Esophagus mucosa (tissue), 1 donor: Measurements from ENCODE around the gene PLD5. TPM values are rescaled to one million over a fixed set of nuclear protein-coding genes. Genes with fewer than 3 reads are reported as not detected.
"Not testable (repeated sequence)": the region's sequence is repeated elsewhere in the genome, so short reads cannot be mapped to it uniquely, and the experiment has no call there.

Experiments used
- ATAC-seq: fragments of 200-7000 bp; cut with Tn5 transposase; one replicate; pipeline ENCODE4 v1.9.1; 2020
- total RNA-seq: library from RNA; stranded (reverse); gene quantifications from one replicate; pipeline ENCODE4 v1.2.4, GENCODE V29; 2023
- donor health status: DM: yes; HTN: yes; CAD: no.

Gene PLD5
- total RNA-seq, 1 donor from 2014 or later = not detected

DNA sequence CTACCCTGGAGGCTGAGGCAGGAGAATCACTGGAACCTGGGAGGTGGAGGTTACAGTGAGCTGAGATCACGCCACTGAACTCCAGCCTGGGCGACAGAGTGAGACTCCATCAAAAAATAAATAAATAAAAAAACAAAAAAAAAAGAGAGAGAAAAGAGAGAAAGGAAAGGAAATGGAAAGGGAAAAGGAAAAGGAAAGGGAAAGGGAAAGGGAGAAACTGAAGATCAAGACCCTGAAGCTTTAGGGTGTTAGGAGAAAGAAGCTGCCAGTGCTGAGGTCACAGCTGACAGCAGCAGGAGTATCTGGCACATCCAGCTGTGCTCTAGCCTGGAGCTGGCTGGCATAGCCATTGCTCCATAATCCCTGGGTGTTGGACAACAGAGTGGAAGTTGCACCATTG, 257.5 kb downstream of the PLD5 start:
- ATAC-seq = not testable (repeated sequence)

- ATAC-seq = not testable (repeated sequence)
Observed at GRCh38 chr1:242264419-242264818, 260.1 kb downstream of the PLD5 start.

DNA sequence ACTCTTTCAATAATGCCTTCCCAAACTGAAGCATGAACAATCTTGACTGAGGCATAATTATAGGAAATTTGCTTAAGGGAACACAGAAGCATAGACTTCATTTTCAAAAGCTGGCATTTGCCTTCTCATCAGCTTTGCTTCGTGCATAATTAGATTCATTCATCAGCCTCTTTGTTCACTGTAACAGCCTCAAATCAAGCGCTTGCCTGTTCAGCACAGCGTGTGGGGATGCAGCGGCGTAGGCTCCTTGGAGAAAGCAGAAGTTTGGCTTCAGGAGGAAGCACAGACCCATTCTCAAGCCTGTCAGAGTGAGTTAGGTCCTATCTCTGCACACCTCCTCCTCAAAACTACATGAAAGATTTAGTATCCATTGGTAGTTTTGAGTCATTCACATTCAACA, 279.2 kb downstream of the PLD5 start:
- no peak for ATAC-seq

- ATAC-seq = no peak
Observed at GRCh38 chr1:242243472-242243871, 281.0 kb downstream of the PLD5 start.

DNA sequence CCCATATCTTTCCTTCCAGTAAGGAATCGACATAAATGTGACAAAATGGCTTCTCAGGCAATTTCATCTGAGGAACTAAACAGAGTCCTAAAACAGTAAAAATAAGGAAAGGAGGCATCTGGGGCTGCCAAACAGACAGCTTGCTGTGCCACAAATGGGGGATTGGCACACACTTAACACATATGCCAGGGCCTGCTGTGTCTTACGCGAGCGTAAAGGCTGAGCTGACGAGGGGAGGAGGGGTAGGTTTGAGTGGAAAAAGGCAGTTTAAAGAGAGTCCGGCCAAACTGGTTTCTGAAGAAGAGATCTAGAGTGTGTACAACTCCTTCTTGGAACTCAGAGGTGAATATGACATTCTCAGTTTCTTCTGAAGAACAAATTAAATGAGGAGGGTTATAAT, 281.5 kb downstream of the PLD5 start:
- no peak for ATAC-seq

DNA sequence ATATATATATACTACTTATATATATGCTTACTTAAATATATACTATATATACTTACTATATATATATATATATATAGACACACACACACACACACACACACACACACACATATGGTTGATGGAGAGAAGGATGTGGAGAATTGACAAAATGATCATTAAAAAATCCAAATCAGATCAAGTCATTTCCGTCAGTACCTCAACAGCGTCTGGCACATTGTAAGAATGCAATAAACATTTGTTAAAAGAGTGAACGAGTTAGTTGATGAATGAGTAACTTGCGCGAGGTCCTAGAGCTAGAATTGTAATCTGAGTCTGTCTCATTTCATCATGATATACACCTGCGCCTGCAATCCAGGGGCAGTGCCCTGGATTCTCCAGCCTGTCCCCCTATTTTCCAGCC, 282.6 kb downstream of the PLD5 start:
- no peak for ATAC-seq

DNA sequence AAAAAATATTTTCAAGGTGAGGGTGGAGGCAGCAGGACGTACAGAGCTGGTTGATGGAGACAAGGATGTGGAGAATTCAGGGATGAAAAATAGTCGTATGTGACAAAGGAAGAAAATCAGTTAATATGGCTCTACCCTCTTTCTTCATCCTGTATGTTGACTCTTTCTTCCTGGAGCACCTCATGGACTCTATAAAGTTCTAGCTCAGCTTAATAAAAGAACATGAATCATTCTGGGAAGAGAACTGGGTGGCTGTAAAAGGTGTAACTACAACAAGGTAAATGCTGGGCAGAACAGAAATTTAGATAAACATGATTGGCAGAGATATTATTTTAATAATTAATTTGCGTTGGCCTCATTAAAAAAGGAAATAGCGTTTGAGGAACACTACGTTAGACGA, 283.8 kb downstream of the PLD5 start:
- no peak for ATAC-seq

GRCh38 chr1:242240077-242240476, 284.4 kb downstream of the PLD5 start:
- no peak for ATAC-seq

- ATAC-seq = no peak
Observed at GRCh38 chr1:242239398-242239797, 285.1 kb downstream of the PLD5 start.

- no peak for ATAC-seq
Observed at GRCh38 chr1:242237051-242237450, 287.4 kb downstream of the PLD5 start.

- no peak for ATAC-seq
Observed at GRCh38 chr1:242228991-242229390, 295.5 kb downstream of the PLD5 start.

DNA sequence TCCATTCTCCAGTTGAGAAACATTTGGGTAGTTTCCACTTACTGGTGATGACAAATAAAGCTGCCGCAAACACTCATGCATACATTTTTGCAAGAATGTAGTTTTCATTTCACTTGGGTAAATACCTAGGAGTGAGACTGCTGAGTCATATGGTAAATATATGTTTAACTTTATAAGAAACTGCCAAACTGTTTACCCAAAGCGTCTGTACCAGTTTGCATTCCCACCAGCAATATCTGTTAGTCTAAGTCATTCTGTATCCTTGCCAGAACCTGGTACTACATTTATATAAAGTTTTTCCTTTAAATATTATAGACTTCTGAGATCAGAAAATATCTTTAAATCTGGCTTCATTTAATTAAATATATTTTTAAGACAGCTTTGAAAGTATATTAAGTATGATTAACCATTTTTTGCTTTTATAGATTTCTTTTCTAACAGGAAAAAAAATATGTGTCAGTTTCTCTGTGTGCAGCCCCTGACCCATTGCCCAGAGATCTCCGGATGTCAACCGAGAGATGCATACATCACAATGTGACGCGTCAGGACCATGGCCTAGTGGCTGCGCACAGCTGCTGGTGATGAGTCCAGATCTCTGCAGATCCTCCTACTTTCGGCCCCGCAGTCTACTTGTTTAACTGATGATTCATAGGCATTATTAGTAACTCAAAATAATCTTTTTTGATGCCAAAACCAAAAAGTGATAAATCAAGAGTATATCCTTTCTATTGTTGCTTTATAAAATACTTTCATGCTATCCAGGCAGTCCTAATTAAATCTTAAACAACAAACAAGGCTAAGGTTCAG, 298.5 kb downstream of the PLD5 start:
- no peak for ATAC-seq

GRCh38 chr1:242224878-242225766, 299.4 kb downstream of the PLD5 start:
- not testable (repeated sequence) for ATAC-seq

DNA sequence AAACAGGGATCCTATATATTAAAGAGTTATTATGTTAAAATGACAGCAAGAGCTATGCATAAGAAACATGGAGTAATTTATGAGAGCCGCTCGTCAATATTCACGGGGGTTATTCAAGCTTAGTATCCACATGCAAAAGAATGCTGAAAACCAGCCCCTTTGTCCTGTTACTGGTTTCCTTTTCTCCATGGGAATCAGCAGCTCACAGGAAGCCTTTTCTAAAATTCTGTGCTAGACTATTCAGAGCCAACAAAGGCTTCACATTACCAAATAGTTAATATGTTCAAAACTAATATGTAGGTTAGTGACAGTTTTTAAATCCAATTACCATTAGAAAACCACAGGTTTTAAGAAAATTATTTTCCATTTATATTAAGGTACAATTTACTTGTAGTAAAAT, 300.0 kb downstream of the PLD5 start:
- ATAC-seq = no peak

DNA sequence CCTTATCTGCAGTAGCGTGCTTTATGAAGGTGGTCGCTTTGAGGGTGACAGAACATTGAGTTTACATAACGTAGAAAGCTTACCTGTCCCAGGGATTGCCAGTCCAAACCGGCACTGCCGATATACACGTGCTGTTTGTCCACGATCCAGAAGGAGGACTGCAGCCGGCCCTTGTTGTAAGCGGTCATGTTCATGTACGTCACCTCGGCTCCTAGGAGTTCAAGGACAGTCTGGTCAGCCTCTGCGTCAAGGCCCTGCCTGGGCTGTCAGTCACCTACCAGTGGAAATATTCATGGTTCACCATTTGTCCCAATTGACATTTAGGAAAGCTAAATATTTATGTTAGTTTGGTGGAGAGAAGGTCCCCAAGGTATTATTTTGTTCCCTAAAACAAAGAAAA, 304.6 kb downstream of the PLD5 start:
- no peak for ATAC-seq

- ATAC-seq = no peak
Observed at GRCh38 chr1:242219298-242219901, 305.1 kb downstream of the PLD5 start.

GRCh38 chr1:242216368-242216767, 308.1 kb downstream of the PLD5 start:
- ATAC-seq = no peak

- ATAC-seq = not testable (repeated sequence)
Observed at GRCh38 chr1:242214455-242214854, 310.0 kb downstream of the PLD5 start.

- ATAC-seq = not testable (repeated sequence)
Observed at GRCh38 chr1:242212961-242213360, 311.5 kb downstream of the PLD5 start.

DNA sequence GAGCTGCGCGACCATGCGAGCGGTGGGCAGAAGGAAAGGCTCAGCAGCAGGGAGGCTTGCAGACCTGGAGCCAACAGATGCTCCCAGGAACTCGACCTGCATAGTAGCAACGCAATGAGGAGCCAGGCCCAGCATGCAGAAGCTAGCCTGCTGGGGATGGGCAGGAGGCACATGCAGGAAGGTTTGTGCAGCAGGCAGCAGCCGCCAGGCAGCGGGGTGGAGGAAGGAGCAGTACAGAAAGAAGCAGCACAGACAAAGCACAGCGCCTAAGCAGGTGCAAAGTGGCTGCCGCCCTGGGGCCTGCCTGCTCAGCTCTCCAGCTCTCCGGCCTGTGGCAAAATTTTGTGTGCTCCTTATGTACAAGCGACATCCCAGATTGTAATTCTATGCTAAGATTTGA, 312.1 kb downstream of the PLD5 start:
- ATAC-seq = no peak

DNA sequence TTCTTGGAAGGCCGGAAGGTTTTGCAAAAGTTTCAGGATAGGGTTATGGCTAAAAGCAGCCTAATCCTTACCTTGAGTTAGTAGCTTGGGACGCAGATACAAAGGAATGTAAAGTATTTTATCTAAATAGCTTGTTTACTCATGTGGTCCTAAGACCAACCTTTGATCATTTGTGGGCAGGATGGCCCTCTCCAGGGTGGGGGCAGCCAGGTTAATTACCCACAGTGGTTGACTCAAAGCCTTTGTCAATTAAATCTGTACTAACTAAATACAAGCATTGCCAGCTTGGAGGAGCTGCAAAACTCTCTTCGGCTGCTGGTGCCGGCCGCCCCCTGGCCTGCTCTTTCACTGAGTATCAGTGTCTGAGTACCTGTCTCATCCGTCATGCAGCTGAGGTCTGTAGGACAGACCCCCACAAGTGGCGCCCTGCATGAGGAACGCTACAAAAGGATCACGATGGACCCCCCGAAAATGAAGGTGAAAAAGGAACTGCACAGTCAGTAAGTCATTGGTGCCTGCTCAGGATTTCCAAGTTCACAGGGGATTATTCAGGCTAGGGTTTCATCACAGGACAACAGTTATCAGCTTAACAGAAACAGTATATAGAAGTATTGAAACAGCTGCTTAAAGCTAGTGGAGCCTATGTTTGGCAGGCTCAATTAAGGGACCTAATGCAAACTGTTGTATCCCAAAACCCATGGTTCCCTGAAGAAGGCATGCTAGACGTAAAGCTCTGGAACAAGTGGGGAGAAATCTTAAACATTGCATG, 313.1 kb downstream of the PLD5 start:
- ATAC-seq = no peak

- not testable (repeated sequence) for ATAC-seq
Observed at GRCh38 chr1:242210316-242210715, 314.2 kb downstream of the PLD5 start.

DNA sequence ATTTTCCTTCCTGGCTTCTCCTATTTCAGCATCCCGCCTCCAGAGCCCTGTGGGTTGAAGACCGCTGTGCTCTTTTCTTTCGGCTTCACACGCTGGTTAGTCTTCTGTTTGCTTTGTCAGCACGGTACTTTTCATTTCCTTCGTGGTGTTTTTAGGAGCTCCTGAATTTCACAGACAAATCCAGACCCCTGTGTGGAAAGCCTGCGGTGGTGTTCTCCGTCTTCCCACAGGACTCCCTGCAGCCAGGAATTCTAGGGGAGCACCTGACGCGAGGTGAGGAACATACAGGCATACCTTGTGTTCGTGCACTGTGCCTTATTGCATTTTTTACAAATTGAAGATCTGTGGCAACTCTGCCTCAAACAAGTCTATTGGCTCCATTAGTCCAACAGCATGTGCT, 315.4 kb downstream of the PLD5 start:
- ATAC-seq = no peak
